Activated gamma-delta T cell treated with anti-CD3 and anti-CD28 coated beads, Interleukin-2, amount 50 U/mL, for 16 hours (primary cell): ENCODE measurements around the gene ZFPM1.
"Not testable (repeated sequence)": the region's sequence is repeated elsewhere in the genome, so short reads cannot be mapped to it uniquely, and the experiment has no call there.

Experiments
- DNase-seq: peaks from one replicate; pipeline ENCODE4 v3.0.0-alpha.2; 2020; ENCODE audit warnings: low read depth

ZFPM1 gene

DNA sequence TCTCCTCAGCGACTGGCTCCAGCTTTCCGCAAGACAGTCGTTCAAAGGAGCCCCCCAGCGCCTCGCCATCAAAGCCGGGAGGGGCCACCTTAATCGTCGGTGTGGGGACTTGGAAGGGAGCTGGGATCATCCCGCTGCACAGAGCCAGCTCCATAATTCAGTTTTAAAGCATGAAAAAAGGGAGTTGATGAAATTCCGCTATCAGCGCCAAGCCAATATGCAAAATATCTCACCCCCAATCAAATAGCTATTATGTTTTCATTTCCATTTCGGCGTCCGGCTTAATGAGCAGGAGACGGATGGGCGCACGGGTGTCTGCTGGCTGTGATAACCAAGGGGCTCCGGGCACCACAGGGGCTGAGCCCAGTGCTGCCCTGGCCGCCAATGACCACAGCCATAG lies 27.7 kb downstream of the ZFPM1 start:
- DNase-seq: no peak

DNA sequence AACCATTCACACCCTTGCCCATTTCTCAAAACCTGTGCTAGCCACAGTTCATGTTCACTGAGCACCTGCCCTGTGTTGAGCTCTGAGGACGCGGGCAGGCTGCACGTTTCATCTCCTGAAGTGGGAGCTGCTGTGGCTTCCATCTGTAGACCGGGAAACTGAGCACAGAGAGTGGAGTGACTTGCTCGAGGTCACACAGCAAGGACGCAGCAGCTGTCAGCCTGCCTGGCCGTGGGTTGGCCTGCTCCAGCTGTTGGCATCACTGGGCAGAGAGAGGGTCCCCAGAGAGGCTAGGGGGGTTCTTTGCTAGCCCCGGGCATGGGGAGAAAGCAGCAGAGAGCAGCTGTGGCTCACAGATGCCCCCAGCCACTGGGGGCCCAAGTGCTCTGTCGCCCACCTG lies 28.8 kb downstream of the ZFPM1 start:
- DNase-seq: no peak

DNA sequence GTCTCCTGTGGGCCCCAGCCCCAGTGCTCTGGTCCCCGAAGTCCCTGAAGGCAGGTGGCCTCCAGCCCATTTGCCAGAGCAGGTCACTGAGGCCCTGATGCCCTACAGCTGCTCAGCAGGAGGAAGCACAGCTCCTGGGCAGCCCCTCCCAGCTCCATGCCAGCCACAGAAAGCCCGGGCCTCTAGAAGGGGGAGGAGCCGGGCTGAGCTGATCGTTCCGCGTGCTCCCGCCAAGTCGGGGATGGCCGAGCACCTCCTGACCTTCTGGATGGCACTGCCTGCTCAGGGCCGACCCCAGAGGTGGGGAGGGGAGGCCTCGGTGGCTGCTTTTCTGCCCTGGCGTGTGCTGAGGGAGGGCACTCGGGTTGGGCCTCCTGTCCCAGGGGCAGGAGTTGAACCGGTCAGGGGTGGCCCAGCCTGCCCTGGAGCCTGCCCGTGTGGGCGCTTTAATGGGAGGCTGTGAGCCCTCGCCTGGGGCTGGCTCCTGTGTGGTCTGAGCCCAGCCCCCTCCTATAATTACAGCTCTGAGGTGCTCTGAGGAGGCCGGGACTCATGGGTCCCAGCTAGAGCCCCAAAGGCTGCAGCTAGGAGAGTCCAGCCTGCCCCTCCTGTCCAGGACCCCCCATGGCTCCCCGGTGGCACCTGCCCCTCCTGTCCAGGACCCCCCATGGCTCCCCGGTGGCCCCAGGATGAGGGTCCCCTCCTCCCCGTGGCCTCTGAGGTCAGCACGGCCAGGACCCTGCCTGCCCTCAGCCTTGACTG lies 29.7 kb downstream of the ZFPM1 start:
- no peak for DNase-seq

DNA sequence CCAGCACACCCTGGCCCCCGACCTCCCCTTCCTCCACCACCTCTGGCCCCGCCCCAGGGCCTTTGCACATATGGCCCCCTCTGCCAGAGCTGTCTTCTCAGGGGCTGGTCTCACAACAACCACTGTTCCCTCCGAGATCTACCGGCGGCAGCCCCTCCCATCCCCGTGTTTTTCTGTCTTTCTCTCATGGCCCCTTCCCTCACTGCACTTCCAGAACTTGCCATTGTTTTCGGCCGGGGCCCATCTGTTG lies 30.2 kb downstream of the ZFPM1 start:
- DNase-seq: no peak

DNA sequence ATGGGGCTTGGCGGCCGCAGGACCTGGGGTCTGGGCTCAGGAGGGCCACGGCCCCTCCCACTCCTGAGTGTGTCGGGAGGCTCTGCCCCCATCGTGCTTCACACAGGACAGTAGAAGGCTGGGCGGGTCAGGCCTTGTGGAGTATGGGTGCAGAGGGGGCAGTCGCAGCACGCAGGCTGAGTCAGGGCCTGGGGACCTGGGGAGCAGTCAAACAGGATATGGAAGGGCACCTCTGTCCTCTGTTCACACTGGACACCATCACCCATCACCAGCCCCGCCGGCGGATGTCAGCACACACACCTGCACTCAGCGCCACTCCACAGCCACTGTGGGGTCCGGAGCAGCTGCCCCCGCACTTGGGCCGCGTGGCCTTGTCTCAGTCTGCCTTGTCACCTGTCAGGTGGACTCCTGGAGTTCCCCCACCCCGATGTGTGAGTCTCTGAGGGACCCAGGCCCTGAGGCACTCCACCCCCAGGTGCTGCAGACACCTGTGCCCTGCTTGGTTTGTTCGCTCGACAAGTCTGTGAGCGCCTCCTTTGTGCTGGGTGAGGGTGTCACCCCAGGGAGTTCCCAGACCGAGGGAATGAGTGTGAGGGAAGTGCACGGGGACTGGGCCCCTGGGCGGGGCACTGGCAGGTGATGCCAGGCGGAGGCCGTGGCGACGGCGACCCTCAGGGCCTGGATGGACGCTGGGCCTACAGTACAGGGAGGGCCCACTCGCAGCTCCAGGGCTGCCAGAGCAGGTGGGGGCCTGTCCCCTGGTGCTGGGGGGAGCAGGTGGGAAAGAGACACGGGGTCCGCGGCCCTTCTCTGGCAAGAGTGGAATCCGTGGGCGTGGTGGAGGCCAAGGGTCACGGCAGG lies 31.7 kb downstream of the ZFPM1 start:
- no peak for DNase-seq

DNA sequence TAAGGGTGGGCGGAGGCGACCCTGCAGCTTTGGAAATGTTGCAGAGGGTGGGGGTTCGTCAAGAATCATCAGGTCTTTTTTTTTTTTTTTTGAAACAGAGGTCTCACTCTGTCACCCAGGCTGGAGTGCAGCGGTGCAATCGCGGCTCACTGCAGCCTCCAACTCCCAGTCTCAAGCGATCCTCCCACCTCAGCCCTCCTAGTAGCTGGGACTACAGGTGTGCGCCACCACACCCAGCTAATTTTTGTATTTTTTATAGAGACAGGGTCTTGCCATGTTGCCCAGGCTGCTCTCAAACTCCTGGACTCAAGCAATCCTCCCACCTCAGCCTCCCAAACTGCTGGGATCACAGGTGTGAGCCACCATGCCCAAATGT lies 32.3 kb downstream of the ZFPM1 start:
- not testable (repeated sequence) for DNase-seq

DNA sequence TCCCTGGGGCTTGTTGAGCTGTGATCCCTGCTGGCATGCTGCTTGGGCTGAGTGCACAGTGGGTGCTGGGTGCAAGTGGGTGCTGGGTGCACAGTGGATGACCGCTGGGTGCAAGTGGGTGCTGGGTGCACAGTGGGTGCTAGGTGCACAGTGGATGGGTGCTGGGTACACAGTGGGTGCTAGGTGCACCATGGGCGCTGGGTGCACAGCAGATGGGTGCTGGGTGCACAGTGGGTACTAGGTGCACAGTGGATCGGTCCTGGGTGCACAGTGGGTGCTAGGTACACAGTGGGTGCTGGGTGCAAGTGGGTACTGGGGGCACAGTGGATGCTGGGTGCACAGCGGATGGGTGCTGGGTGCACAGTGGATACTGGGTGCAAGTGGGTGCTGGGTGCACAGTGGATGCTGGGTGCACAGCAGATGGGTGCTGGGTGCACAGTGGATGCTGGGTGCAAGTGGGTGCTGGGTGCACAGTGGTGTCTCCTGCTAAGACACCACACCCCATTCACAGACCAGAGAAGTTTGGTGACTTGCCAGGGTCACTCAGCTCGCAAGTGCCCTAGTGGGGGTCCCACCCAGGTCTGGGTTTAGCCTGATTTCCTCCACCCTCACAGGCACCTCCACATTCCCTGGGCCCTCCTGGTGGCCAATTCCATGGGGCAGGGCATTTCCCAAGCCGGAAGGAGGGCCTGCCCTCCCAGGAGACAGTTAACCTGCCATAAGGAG lies 33.5 kb downstream of the ZFPM1 start:
- DNase-seq: no peak

DNA sequence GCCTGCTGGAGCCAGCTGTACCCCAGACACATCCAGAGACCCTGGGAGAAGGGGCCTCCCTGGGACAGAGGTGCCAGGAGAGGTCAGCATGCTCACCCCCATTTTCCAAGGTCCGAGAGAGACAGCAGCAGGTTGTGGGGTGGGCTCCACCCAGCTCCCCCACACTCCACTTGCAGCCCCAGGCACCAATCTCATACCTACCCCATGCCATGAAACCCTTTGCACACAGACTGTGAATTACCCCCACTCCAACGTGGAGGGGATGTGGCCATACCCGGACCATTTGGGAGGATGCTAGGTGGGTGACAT lies 34.0 kb downstream of the ZFPM1 start:
- no peak for DNase-seq

DNA sequence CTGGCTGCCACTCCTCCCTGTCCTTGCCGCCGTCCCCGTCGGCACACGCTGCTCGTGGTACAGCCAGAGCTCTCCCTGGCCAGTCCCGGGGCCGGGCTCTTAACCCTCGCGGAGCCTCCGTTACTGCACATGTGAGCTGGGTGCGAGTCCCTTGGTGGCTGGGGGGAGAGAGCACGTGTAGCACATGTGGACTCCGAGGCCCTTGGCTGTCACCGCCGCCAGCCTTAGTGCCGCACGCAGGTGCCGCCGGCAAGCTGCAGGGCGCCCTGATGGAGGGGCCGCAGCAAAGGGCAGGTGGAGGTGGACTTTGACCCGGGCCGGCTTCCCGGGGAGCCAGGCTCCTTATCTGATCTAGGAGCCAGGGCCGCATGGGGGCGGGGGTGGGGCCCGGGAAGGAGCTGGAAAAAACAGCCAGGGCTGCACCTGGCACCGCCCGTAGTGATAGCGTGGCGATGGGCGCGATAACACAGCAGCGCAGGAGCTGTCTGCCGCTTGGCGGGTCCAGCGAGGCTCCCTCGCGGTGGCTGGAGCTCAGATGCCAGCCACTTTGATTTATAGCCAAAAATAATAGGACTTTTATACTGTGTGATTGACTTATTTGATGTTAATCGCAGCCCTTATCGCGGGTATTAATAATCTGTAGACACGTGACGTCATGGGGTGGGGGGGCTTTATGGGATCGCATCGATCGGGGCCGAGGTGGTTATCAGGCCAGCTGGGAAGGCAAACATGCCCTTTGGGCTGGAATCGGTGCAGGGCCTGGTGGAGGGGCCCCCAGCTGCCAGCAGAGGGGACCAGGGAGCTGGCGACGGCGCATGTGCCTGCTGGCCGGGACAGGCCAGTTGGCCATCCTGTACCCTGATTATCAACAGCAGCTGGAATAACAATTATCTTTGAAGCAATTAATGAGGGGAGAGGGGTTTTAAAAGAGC lies 35.1 kb downstream of the ZFPM1 start:
- DNase-seq: no peak

DNA sequence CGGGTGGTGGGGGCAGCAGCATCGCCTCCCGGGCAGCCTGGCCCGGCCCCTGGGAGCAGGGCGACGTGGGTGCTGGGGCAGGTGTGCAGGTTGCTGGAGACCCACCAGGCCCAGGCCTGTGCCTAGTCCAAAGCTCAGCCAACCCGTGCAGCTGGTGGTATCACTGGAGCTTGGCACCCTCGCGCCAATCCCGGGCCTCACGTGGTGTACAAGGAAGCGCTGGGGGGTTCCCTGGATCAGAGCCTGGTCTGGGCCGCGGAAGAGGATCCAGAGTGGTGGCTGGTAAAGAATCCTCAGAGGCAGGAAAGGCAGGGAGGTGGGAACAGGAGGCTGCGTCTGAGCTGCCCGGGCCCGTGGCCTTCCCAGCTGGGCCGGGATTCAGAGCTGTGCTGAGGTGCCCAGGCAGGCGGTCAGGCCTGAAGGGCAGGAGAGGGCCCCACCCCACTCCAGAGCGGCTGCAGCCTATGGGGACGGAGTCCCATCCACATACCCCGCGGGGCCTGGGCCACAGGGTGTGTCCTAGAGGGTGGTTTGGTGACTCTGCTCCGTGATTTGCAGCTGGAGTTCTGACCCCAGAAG lies 36.2 kb downstream of the ZFPM1 start:
- DNase-seq: no peak

DNA sequence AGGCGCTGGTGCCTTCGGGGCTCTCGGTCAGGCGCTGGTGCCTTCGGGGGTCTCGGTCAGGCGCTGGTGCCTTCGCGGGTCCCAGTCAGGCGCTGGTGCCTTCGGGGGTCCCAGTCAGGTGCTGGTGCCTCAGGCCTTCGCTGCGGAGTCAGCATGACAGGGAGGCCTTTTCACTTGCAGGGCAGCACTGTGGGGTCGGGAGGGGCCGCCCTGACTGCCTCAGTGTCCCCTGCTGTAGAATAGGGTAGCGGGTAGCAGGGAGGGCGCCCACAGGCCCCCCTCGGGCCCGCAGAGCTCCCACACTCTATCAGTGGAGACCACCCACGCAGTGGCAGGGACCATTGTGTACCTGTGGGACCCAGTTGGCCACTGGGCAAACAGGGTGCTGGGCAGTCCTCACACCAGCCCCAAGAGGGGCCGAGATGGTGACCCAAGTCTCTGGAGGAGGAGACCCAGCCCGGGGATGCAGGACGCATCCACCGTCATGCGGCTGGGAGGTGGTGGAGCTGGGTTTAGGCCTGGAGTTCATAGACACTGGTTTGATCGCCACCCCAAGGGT lies 38.0 kb downstream of the ZFPM1 start:
- no peak for DNase-seq

DNA sequence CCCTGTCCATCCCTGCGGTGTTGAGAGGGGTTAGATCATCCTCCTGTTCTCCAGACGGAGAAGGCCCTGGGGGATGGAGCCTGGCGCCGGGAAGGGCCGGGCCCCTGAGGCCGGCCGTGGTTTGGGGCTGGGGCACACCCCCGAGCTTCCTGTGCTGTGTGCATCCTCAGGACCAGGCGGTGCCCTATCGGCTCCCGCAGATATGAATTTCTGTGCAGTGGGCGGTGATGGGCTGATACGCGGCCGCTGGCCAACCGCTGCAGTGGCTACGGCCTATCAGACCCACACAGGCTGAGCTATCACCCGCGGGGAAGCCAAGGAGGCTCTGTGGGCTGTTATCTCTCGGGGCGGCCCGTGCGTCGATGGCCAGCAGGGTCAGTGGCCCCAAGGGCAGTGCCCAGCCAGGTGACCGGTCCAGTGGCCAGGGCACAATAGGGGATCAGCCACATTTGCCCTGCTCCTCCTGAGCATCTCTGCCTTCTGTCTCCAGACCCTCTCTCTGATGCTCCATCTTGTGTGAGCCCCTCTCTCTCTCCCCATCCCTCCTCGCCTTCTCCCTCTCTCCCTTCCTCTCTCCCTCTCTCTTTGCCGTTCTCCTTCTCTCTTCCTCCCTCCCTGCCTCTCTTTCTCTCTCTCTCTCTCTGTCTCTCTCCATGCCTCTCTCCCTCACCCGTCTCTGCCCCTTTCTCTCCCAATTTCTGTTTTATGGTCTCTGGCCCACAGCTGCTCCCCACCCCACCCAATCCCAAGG lies 38.7 kb downstream of the ZFPM1 start:
- DNase-seq: no peak

DNA sequence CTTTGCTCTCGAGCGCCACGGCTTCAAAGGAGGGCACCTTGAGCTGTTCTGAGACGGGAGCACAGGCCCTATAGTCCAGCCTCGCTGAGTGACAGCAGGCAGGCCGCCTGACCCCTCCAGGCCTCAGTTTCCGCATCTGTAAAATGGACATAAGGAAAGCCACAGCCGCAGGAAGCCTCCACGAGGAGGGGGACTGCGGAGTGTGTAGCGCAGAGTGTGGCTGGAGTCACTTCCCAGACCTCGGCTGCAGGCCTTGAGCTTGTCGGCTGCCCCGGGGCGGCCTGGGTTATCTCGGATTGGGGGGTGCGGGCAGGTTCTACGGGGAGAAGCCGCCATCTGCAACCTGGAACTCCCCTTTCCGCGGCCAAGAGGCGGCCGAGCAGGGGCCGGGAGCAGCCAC lies 40.8 kb downstream of the ZFPM1 start:
- no peak for DNase-seq

DNA sequence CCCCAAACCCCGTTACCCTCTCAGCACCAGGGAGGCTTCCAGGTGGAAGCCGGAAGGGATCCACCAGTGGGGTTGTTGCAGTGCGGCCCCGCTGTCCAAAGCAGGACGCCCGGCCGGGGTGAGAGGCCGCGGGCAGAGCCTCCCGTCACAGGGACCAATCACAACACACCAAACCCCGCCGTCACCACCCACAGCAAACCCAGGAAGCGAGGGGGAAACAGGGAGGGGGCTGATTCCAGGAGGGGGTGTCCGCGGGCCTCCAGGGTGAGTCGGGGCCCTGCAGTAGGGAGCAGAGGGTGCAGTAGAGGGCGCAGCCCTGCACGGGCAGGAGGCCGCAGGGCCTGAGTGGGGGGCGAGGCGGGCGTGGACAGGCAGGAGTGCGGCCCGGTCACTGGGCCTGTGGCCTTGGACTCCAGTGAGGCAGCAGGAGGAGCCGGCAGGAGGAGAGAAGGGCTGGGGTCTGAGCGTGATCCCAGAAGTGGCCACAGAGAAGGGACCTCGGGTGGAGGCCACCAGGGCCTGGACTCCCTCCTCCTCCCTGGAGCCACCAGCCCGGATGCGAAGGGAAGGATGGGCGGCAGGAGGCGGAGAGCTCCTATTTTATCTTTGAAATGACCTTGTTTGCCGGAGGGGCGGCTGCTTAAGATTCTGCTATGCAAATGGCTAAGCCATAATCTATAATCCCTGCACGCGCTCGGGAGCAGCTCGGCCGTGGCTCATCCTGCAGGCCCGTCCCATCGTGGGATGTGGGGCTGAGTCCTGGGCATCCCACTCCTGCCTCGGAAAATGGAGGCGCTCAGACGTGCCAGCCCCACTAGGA lies 41.5 kb downstream of the ZFPM1 start:
- DNase-seq: no peak

DNA sequence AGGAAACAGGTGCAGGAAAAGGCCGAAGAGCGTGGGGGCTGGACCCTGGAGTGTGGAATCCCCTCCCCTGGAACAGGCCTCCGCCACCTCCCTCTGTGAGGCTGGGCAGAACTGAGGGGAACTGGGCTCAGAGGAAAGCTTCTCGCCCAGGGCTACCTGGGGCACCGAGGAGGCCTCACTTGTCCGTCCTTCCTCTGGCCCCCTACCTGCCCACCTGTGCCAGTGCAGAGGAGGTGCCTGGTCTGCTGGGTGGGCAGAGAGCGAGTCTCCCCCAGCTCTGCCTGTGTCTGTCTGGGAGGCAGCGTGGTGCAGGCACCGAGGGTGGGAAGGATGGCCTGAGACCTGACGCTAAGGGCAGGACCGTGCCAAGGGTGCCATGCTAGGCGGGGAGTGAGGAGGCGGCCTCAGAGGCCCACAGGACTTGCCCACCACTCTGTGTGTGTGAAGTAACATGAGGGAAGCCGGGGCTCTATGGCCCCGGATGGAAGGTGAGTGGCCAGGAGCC lies 42.2 kb downstream of the ZFPM1 start:
- no peak for DNase-seq

DNA sequence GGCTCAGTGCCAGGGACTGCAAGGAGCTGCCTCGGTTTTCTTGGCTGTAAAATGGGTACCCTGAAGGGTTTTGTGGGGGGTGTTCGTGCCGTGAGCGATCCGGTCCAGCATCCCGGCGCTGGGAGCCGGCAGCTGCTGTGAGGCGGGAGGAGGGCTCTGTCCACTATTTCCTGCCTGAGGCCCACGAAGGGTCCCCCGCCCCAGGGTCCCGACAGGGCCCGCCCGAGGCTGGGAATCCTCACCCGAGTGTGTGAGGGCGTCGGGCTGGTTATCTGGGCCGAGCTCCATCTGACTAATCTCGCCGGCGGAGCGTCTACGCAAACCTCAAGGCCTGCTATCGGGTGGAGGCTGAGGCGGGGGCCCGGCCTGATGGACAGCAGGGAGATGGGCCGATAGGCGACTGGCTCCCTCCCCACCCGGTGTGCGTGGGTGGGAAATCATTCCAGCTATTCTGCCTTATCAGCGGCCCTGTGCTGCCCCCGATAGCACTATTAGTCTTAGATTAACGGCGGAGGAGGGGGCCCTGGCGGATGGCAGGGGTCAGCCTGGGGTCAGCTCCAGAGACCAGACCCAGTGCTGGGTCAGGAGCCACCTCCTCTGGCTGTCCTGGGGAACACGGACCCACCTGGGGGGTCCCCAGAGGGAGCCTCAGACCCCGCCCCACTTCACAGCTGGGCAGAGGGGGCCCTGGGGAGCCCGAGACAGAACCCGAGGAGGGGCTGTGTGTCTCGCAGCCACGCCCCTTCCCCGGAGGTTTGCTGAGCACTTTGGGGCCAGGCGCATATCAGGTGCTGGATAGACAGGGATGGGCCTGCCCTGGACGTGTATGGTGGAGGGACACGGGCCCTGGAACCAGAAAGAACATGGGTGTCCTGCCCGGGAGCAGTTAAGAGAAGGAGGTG lies 44.7 kb downstream of the ZFPM1 start:
- DNase-seq: no peak

DNA sequence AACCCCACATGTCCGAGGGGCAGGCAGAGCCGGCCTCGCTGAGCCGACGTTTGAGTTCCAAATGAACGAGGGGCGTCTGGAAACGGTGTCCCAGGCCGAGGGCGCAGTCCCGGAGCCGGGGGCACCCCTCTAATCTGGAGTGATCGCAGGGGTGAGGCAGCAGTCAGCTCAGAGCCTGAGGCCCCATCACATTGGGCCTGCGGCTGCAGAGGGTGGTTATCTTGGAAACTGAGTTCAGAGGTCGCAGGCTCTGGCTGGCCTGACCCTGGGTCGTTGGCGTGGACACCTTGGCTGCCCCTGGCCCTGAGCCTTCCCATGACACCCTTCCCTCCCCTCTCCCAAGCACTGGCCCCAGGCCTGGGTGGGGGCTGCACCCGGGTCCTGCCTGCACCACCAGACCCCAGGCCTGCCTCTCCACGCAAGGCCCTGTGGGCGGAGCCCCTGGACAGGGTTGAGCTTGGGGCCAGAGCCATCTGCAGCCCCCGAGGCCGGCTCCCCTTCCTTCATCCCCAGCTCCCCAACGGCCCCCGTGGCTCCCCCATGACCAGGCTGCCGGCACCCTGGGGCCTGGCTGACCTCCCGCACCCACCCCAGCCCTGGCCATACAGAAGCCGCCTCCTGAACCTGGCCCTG lies 45.6 kb downstream of the ZFPM1 start:
- DNase-seq: no peak

DNA sequence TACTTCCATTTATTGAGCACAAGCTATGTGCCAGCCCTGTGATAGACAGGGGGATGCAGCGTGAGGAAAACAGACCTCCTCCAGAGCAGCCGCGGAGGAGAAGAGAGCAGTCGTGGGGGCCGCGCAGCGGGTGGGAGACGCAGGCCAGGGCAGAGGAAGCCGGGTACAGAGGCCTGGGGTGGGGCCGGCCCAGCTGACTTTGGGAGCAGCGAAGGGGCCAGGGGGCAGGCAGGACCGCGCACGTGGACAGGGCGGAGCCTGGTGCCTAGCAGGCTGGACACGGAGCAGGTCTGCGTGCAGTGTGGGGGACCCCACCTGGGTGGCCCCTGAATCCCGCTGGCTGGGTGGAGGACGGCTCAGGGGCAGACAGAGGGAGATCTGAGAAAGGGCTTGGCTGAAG lies 46.2 kb downstream of the ZFPM1 start:
- DNase-seq: no peak
